HepG2 (cell line): ENCODE measurements around the gene TRIM7. TPM values are rescaled to one million over a fixed set of nuclear protein-coding genes. Genes with fewer than 3 reads are reported as not detected.

Experiments used
- ATRX ChIP-seq: sonication (generic); formaldehyde crosslinking; IDR thresholded peaks from 2 replicates; pipeline ENCODE4 v1.4.0; 2020; ENCODE audit warnings: missing genetic modification reagents, borderline replicate concordance
- EEA1 ChIP-seq: sonication (generic); formaldehyde crosslinking; IDR thresholded peaks from 2 replicates; pipeline ENCODE4 v1.5.1; 2020; ENCODE audit warnings: mild to moderate bottlenecking, missing genetic modification reagents, borderline replicate concordance
- MIXL1 ChIP-seq: IDR thresholded peaks from 2 replicates; pipeline ENCODE4 v1.6.1; 2016
- REPIN1 ChIP-seq: sonication (generic); formaldehyde crosslinking; IDR thresholded peaks from 2 replicates; pipeline ENCODE4 v1.8.0; 2022; ENCODE audit warnings: missing genetic modification reagents, low read depth, mild to moderate bottlenecking, borderline replicate concordance
- SMAD3 ChIP-seq: sonication (generic); formaldehyde crosslinking; IDR thresholded peaks from 2 replicates; pipeline ENCODE4 v1.4.0; 2020; ENCODE audit warnings: missing genetic modification reagents
- ZNF20 ChIP-seq: sonication (generic); formaldehyde crosslinking; IDR thresholded peaks from 2 replicates; pipeline ENCODE4 v1.4.0; 2020; ENCODE audit warnings: mild to moderate bottlenecking, moderate library complexity, missing genetic modification reagents
- ZNF557 ChIP-seq: sonication (generic); formaldehyde crosslinking; IDR thresholded peaks from 2 replicates; pipeline ENCODE4 v1.4.0; 2020; ENCODE audit warnings: missing genetic modification reagents
- ZNF746 ChIP-seq: sonication (generic); formaldehyde crosslinking; IDR thresholded peaks from 2 replicates; pipeline ENCODE4 v1.8.0; 2022; ENCODE audit warnings: mild to moderate bottlenecking, missing genetic modification reagents
- ZNF879 ChIP-seq: sonication (generic); formaldehyde crosslinking; IDR thresholded peaks from 2 replicates; pipeline ENCODE4 v1.8.1; 2023; ENCODE audit warnings: missing genetic modification reagents
- polyA plus RNA-seq, 8 experiments: library from polyadenylated mRNA; depleted of rRNA in 3 of 8; stranded (reverse) in 7 of 8; unstranded in 1 of 8; fragments of >200 nt; fragmentation: Illumina TruSeq in 4 of 8; extraction: Trizol in 4 of 8; gene quantifications; 2 replicates each; pipeline versions ENCODE4 v1.2.1 to v1.2.3, GENCODE V29; 2011 to 2016; ENCODE audit warnings: low read depth in 4 of 8, missing spikeins in 1 of 8, mixed read lengths in 1 of 8; ENCODE audit not compliant: insufficient read depth in 1 of 8
- total RNA-seq, 5 experiments: library from RNA; depleted of rRNA; stranded (reverse); fragments of >200 nt; fragmentation: Illumina TruSeq; extraction: Trizol; gene quantifications; 2 replicates each; pipeline ENCODE4 v1.2.3, GENCODE V29; 2016; ENCODE audit warnings: low read depth in 1 of 5
- TF ChIP-seq, protein P1 (sequence below): sonication (generic); formaldehyde crosslinking; conservative IDR thresholded peaks from 2 replicates; pipeline ENCODE4 v1.5.0; 2020; ENCODE audit warnings: missing genetic modification reagents
- TF ChIP-seq, protein P2 (sequence below): sonication (generic); formaldehyde crosslinking; IDR thresholded peaks from 2 replicates; pipeline ENCODE4 v1.8.1; 2023; ENCODE audit warnings: mild to moderate bottlenecking, missing genetic modification reagents, borderline replicate concordance
- TF ChIP-seq, protein P3 (sequence below): sonication (generic); formaldehyde crosslinking; IDR thresholded peaks from 2 replicates; pipeline ENCODE4 v1.4.0; 2020; ENCODE audit warnings: missing genetic modification reagents
- TF ChIP-seq, protein P4 (sequence below): sonication (generic); formaldehyde crosslinking; IDR thresholded peaks from 2 replicates; pipeline ENCODE4 v1.4.0; 2020; ENCODE audit warnings: mild to moderate bottlenecking, missing genetic modification reagents
- TF ChIP-seq, protein P5 (sequence below): sonication (generic); formaldehyde crosslinking; IDR thresholded peaks from 2 replicates; pipeline ENCODE4 v1.5.0; 2020; ENCODE audit warnings: missing genetic modification reagents
- TF ChIP-seq, protein P6 (sequence below): IDR thresholded peaks from 2 replicates; pipeline ENCODE4 v1.6.1; 2012; ENCODE audit warnings: low read length, improper control_type of control experiment

TRIM7 gene
- total and polyA plus RNA-seq, 2 of the 13 experiments (the other 11 are each of a cell fraction or from before 2014, with no cell fraction given): 0.13 TPM; not detected in 1

DNA sequence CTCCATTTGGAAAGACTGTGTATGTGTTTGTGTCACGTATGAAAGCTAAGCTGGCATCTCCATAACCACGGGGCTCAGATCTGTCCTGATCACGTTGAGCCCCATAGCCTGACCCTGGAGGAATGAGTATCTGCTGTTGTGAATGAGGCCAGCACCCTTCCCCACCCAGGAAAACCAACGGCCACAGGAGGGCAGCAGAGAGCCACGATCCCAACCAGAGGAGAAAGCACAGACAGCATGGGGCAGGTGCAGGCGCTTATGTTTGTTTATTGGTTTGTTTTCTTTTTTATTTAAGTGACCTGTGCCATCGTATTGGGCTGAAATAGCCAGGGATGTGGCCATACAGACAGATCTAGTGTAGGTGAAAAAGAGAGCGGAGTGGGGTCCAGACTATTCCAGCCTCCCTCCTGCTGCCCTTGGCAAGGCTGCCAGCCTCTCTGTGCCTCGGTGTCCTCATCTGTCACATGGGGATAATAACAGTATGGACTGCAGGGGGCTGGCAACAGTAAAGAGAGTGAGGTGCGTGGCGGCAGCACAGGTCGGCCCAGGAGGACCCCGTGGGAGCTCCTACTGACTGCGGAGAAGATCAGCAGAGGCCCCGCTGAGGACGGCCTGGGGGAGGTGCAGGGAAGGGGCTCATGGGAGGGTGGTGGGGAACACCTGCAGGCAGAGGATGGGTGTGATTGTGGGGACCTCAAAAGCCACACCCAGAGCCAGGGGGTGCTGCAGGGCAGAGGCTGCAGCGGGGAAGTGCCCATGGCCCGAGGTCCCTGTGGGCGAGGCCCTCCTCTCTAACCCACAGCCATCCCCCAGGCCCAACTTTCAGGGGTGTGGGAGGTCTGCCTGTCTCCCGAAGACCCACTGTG, 45.5 kb downstream of the TRIM7 start (continued):
- no peak for TF ChIP-seq REPIN1 (CRISPR knock-in tag)
- TF ChIP-seq ZNF557 (CRISPR knock-in tag): no peak
- TF ChIP-seq, protein P1, sequence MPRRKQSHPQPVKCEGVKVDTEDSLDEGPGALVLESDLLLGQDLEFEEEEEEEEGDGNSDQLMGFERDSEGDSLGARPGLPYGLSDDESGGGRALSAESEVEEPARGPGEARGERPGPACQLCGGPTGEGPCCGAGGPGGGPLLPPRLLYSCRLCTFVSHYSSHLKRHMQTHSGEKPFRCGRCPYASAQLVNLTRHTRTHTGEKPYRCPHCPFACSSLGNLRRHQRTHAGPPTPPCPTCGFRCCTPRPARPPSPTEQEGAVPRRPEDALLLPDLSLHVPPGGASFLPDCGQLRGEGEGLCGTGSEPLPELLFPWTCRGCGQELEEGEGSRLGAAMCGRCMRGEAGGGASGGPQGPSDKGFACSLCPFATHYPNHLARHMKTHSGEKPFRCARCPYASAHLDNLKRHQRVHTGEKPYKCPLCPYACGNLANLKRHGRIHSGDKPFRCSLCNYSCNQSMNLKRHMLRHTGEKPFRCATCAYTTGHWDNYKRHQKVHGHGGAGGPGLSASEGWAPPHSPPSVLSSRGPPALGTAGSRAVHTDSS: no peak
- no peak for TF ChIP-seq ZNF20
- no peak for TF ChIP-seq SMAD3
- TF ChIP-seq, protein P2, sequence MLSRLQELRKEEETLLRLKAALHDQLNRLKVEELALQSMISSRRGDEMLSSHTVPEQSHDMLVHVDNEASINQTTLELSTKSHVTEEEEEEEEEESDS (CRISPR knock-in tag): no peak
- TF ChIP-seq ZNF879: no peak
- 0 out of 2 replicates have a peak, but pooled peaks have one; percentile 28 for TF ChIP-seq ZNF746
- TF ChIP-seq, protein P3, sequence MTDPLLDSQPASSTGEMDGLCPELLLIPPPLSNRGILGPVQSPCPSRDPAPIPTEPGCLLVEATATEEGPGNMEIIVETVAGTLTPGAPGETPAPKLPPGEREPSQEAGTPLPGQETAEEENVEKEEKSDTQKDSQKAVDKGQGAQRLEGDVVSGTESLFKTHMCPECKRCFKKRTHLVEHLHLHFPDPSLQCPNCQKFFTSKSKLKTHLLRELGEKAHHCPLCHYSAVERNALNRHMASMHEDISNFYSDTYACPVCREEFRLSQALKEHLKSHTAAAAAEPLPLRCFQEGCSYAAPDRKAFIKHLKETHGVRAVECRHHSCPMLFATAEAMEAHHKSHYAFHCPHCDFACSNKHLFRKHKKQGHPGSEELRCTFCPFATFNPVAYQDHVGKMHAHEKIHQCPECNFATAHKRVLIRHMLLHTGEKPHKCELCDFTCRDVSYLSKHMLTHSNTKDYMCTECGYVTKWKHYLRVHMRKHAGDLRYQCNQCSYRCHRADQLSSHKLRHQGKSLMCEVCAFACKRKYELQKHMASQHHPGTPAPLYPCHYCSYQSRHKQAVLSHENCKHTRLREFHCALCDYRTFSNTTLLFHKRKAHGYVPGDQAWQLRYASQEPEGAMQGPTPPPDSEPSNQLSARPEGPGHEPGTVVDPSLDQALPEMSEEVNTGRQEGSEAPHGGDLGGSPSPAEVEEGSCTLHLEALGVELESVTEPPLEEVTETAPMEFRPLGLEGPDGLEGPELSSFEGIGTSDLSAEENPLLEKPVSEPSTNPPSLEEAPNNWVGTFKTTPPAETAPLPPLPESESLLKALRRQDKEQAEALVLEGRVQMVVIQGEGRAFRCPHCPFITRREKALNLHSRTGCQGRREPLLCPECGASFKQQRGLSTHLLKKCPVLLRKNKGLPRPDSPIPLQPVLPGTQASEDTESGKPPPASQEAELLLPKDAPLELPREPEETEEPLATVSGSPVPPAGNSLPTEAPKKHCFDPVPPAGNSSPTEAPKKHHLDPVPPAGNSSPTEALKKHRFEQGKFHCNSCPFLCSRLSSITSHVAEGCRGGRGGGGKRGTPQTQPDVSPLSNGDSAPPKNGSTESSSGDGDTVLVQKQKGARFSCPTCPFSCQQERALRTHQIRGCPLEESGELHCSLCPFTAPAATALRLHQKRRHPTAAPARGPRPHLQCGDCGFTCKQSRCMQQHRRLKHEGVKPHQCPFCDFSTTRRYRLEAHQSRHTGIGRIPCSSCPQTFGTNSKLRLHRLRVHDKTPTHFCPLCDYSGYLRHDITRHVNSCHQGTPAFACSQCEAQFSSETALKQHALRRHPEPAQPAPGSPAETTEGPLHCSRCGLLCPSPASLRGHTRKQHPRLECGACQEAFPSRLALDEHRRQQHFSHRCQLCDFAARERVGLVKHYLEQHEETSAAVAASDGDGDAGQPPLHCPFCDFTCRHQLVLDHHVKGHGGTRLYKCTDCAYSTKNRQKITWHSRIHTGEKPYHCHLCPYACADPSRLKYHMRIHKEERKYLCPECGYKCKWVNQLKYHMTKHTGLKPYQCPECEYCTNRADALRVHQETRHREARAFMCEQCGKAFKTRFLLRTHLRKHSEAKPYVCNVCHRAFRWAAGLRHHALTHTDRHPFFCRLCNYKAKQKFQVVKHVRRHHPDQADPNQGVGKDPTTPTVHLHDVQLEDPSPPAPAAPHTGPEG (CRISPR knock-in tag): no peak
- TF ChIP-seq EEA1 (CRISPR knock-in tag): no peak
- 0 out of 2 replicates have a peak, but pooled peaks have one; percentile 23 for TF ChIP-seq MIXL1
- TF ChIP-seq, protein P4, sequence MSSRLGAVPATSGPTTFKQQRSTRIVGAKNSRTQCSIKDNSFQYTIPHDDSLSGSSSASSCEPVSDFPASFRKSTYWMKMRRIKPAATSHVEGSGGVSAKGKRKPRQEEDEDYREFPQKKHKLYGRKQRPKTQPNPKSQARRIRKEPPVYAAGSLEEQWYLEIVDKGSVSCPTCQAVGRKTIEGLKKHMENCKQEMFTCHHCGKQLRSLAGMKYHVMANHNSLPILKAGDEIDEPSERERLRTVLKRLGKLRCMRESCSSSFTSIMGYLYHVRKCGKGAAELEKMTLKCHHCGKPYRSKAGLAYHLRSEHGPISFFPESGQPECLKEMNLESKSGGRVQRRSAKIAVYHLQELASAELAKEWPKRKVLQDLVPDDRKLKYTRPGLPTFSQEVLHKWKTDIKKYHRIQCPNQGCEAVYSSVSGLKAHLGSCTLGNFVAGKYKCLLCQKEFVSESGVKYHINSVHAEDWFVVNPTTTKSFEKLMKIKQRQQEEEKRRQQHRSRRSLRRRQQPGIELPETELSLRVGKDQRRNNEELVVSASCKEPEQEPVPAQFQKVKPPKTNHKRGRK (CRISPR knock-in tag): no peak
- TF ChIP-seq, protein P5, sequence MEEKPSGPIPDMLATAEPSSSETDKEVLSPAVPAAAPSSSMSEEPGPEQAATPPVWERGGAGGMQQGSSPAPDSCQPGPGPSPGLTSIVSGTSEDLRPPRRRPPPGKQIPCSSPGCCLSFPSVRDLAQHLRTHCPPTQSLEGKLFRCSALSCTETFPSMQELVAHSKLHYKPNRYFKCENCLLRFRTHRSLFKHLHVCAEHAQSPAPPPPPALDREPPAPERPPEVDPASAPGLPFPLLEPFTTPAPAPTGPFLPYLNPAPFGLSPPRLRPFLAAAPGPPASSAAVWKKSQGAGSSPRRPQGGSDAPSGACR (CRISPR knock-in tag): no peak
- TF ChIP-seq, protein P6, sequence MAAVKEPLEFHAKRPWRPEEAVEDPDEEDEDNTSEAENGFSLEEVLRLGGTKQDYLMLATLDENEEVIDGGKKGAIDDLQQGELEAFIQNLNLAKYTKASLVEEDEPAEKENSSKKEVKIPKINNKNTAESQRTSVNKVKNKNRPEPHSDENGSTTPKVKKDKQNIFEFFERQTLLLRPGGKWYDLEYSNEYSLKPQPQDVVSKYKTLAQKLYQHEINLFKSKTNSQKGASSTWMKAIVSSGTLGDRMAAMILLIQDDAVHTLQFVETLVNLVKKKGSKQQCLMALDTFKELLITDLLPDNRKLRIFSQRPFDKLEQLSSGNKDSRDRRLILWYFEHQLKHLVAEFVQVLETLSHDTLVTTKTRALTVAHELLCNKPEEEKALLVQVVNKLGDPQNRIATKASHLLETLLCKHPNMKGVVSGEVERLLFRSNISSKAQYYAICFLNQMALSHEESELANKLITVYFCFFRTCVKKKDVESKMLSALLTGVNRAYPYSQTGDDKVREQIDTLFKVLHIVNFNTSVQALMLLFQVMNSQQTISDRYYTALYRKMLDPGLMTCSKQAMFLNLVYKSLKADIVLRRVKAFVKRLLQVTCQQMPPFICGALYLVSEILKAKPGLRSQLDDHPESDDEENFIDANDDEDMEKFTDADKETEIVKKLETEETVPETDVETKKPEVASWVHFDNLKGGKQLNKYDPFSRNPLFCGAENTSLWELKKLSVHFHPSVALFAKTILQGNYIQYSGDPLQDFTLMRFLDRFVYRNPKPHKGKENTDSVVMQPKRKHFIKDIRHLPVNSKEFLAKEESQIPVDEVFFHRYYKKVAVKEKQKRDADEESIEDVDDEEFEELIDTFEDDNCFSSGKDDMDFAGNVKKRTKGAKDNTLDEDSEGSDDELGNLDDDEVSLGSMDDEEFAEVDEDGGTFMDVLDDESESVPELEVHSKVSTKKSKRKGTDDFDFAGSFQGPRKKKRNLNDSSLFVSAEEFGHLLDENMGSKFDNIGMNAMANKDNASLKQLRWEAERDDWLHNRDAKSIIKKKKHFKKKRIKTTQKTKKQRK: no peak
- TF ChIP-seq ATRX (CRISPR knock-in tag): no peak
